ENCODE results near the gene RNF113B.

The RNF113B gene

GRCh38 chr13:98134901-98135300 is 42.2 kb downstream of the RNF113B start:
- H3K4me3 ChIP-seq (ENCODE audit: low read depth, low read length): no peak overlapping the region
- no peak for TF ChIP-seq CTCF (IDR thresholded peaks at IDR 0.05; ENCODE audit: insufficient read depth, low read depth, low read length, missing control alignments)
- no peak for DNase-seq (ENCODE audit: low read depth)

DNA sequence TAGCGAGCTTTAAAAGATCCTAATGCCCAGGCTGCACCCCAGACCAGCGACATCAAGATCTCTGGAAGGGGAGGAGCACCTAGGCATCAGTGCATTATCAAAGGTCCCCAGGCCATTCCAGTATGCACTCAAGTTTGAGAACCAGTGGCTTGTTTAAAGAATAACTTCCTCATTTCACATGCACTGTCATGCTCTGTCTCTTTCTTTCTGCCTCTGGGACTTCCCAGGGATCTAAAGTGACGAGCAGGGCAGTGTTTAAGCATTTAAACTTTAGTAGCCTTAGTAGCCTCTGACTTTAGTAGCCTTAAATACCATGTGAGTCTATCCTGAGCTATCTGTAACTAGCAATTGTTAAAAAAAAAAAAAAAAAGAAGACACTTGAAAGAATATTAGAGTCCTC is 43.1 kb downstream of the RNF113B start:
- TF ChIP-seq CTCF (IDR thresholded peaks at IDR 0.05; ENCODE audit: insufficient read depth, low read depth, low read length, missing control alignments): no peak
- DNase-seq (ENCODE audit: low read depth): peak; percentile 62
- no peak overlapping the region for H3K4me3 ChIP-seq (ENCODE audit: low read depth, low read length)

GRCh38 chr13:98129059-98129746 is 47.9 kb downstream of the RNF113B start:
- no peak for TF ChIP-seq CTCF (IDR thresholded peaks at IDR 0.05; ENCODE audit: insufficient read depth, low read depth, low read length, missing control alignments)
- H3K4me3 ChIP-seq (ENCODE audit: low read depth, low read length): no peak overlapping the region
- no peak for DNase-seq (ENCODE audit: low read depth)
